WTC11 (cell line): ENCODE measurements around the gene PLXDC2.

Source experiments
- ATF3 ChIP-seq: sonication (generic); formaldehyde crosslinking; conservative IDR thresholded peaks from 2 replicates; pipeline ENCODE4 v1.8.1; 2022; ENCODE audit warnings: mild to moderate bottlenecking, missing genetic modification reagents
- CBFB ChIP-seq: sonication (generic); formaldehyde crosslinking; IDR thresholded peaks from 2 replicates; pipeline ENCODE4 v1.8.1; 2022; ENCODE audit warnings: mild to moderate bottlenecking, low read depth, missing genetic modification reagents
- CTCF ChIP-seq: fragments of 200-600 bp; IDR thresholded peaks from 2 replicates; pipeline ENCODE4 v1.8.0; 2022; ENCODE audit warnings: antibody characterized with exemption
- E2F4 ChIP-seq: sonication (generic); formaldehyde crosslinking; IDR thresholded peaks from 2 replicates; pipeline ENCODE4 v1.8.1; 2022; ENCODE audit warnings: low read depth, mild to moderate bottlenecking, moderate library complexity, missing genetic modification reagents, borderline replicate concordance
- IRF2 ChIP-seq: sonication (generic); formaldehyde crosslinking; IDR thresholded peaks from 2 replicates; pipeline ENCODE4 v1.8.0; 2022; ENCODE audit warnings: low read depth, missing genetic modification reagents, borderline replicate concordance
- MAX ChIP-seq: sonication (generic); formaldehyde crosslinking; IDR thresholded peaks from 2 replicates; pipeline ENCODE4 v1.8.0; 2022; ENCODE audit warnings: mild to moderate bottlenecking, missing genetic modification reagents
- NFYB ChIP-seq: sonication (generic); formaldehyde crosslinking; conservative IDR thresholded peaks from 2 replicates; pipeline ENCODE4 v1.8.0; 2022; ENCODE audit warnings: low read depth, missing genetic modification reagents
- NR3C1 ChIP-seq: sonication (generic); formaldehyde crosslinking; conservative IDR thresholded peaks from 2 replicates; pipeline ENCODE4 v1.8.1; 2023; ENCODE audit warnings: low read depth, mild to moderate bottlenecking, missing genetic modification reagents
- RELA ChIP-seq: sonication (generic); formaldehyde crosslinking; IDR thresholded peaks from 2 replicates; pipeline ENCODE4 v1.8.1; 2022; ENCODE audit warnings: missing genetic modification reagents, mild to moderate bottlenecking, borderline replicate concordance
- SP1 ChIP-seq: sonication (generic); formaldehyde crosslinking; conservative IDR thresholded peaks from 2 replicates; pipeline ENCODE4 v1.8.1; 2022; ENCODE audit warnings: missing genetic modification reagents
- TEAD4 ChIP-seq: sonication (generic); formaldehyde crosslinking; IDR thresholded peaks from 2 replicates; pipeline ENCODE4 v1.8.0; 2022; ENCODE audit warnings: mild to moderate bottlenecking, missing genetic modification reagents
- TP53 ChIP-seq: sonication (generic); formaldehyde crosslinking; IDR thresholded peaks from 2 replicates; pipeline ENCODE4 v1.8.1; 2023; ENCODE audit warnings: mild to moderate bottlenecking, missing genetic modification reagents
- ZMAT4 ChIP-seq: fragments of 250-450 bp; sonication (Bioruptor Pico); IDR thresholded peaks from 2 replicates; pipeline ENCODE4 v1.9.0; 2021; ENCODE audit warnings: mild to moderate bottlenecking

GRCh38 chr10:20157314-20157713, 341.1 kb downstream of the PLXDC2 start:
- TF ChIP-seq E2F4 (no peak), NFYB (CRISPR knock-in tag) (no peak), TP53 (CRISPR knock-in tag) (no peak), RELA (CRISPR knock-in tag) (no peak), CBFB (CRISPR knock-in tag) (no peak), CTCF (no peak), SP1 (no peak), MAX (CRISPR knock-in tag) (no peak), ZMAT4 (CRISPR knock-in tag) (no peak), TEAD4 (CRISPR knock-in tag) (no peak), ATF3 (no peak), NR3C1 (CRISPR knock-in tag) (no peak), IRF2 (CRISPR knock-in tag) (no peak)
